ENCODE data around the gene TSR3. TPM values are rescaled to one million over a fixed set of nuclear protein-coding genes. Genes with fewer than 3 reads are reported as not detected.

The TSR3 gene
- total RNA-seq, 1 experiment from 2014 or later = 58.8 TPM

DNA sequence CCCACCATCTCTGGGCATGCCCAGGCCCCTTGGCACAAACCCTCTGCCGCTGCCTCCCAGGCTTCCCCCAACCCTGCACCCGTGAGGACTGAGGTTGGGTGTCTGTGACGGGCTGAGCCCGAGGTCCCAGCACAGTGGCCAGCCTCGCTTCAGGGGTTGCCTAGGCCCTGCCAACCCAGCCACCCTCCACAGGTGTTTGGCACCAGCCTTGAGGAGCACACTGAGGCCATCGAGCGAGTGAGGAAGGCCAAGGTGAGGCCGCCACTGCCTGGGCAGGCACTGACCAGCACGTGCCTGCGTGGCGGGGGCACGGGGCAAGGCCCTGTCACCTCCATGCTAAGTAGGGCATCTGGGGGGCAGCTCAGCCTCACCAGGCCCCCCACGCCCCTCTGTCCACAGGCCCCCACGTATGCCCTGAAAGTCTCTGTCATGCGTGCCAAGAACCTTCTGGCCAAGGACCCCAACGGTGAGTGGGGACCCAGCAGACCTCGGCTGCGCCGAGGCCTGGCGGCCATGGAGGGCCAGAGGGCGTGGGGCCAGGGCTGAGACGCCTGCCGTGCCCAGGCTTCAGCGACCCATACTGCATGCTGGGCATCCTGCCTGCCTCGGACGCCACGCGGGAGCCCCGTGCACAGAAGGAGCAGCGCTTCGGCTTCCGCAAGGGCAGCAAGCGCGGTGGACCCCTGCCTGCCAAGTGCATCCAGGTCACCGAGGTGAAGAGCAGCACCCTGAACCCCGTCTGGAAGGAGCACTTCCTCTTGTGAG lies 10.8 kb downstream of the TSR3 start:
- H3K23ac ChIP-seq (ENCODE audit: insufficient read length, low read depth, low read length) = no peak overlapping the region
- H2BK12ac ChIP-seq (ENCODE audit: insufficient read length, low read depth, low read length) = no peak overlapping the region
- H3K18ac ChIP-seq (ENCODE audit: insufficient read length, low read depth, low read length) = no peak overlapping the region
- H4K5ac ChIP-seq (ENCODE audit: insufficient read length, low read depth, low read length) = no peak overlapping the region
- H3K79me1 ChIP-seq (ENCODE audit: insufficient read depth, low read depth, low read length, poor library complexity, severe bottlenecking) = no peaks in the 10 kb centered on the region
- no peak overlapping the region for H3K4me3 Mint-ChIP-seq
- no peak overlapping the region for H3T11ph ChIP-seq (ENCODE audit: low read length)
- no peak overlapping the region for H2BK120ac ChIP-seq (ENCODE audit: low read depth, low read length, poor library complexity, severe bottlenecking)
- H2BK20ac ChIP-seq (ENCODE audit: low read depth, low read length, poor library complexity, severe bottlenecking) = no peak overlapping the region
- H3K27me3 ChIP-seq (ENCODE audit: insufficient read depth, low read length) = no peaks in the 10 kb centered on the region
- no peaks in the 10 kb centered on the region for H3K4me1 ChIP-seq (ENCODE audit: insufficient read depth, low read length)
- no peak overlapping the region for H3K56ac ChIP-seq (ENCODE audit: insufficient read length, low read depth, low read length)
- H4K20me1 ChIP-seq (ENCODE audit: control insufficient read depth, insufficient read depth, insufficient read length) = no peaks in the 10 kb centered on the region
- H4K8ac ChIP-seq (replicated peaks; ENCODE audit: insufficient read length, low read depth, low read length) = no peak overlapping the region
- no CpG with 5 or more reads among the region's 36 CpGs for WGBS (ENCODE audit: extremely low coverage, insufficient read length, low lambda C conversion rate)
- DNase-seq = no peak
- peaks cover 6 to 10% of the 10 kb centered on the region in 2 experiments for H3K4me1 Mint-ChIP-seq
- no peak overlapping the region for H3K14ac ChIP-seq (ENCODE audit: insufficient read depth, low read length)
- no peak overlapping the region for H2AFZ ChIP-seq (ENCODE audit: low read length)
- H2BK15ac ChIP-seq (ENCODE audit: low read depth, low read length) = no peak overlapping the region
- no peaks in the 10 kb centered on the region for H3K79me2 ChIP-seq (ENCODE audit: insufficient read depth, low read length)
- TF ChIP-seq, protein P1, sequence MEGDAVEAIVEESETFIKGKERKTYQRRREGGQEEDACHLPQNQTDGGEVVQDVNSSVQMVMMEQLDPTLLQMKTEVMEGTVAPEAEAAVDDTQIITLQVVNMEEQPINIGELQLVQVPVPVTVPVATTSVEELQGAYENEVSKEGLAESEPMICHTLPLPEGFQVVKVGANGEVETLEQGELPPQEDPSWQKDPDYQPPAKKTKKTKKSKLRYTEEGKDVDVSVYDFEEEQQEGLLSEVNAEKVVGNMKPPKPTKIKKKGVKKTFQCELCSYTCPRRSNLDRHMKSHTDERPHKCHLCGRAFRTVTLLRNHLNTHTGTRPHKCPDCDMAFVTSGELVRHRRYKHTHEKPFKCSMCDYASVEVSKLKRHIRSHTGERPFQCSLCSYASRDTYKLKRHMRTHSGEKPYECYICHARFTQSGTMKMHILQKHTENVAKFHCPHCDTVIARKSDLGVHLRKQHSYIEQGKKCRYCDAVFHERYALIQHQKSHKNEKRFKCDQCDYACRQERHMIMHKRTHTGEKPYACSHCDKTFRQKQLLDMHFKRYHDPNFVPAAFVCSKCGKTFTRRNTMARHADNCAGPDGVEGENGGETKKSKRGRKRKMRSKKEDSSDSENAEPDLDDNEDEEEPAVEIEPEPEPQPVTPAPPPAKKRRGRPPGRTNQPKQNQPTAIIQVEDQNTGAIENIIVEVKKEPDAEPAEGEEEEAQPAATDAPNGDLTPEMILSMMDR (conservative IDR thresholded peaks at IDR 0.05) = no peak
- no peaks in the 10 kb centered on the region for H3K9me3 Mint-ChIP-seq
- no peak overlapping the region for H2BK5ac ChIP-seq (ENCODE audit: insufficient read length, low read length)
- no peaks in the 10 kb centered on the region for H3K23me2 ChIP-seq (ENCODE audit: insufficient read length, low read depth, low read length, poor library complexity, severe bottlenecking)
- no peaks in the 10 kb centered on the region for H3K36me3 Mint-ChIP-seq (ENCODE audit: insufficient read depth in 1 of 3, low read depth in 3 of 3)
- H3K9ac ChIP-seq (ENCODE audit: extremely low read depth, insufficient read length, low read length) = no peak overlapping the region
- H4K91ac ChIP-seq (ENCODE audit: insufficient read length, low read depth, low read length) = no peak overlapping the region
- H3K4ac ChIP-seq (ENCODE audit: low read depth, low read length) = no peak overlapping the region
- peaks cover 32% of the 10 kb centered on the region for H3K27me3 Mint-ChIP-seq (ENCODE audit: low read depth)
- H3K27ac Mint-ChIP-seq = no peak overlapping the region
- no peak overlapping the region for H2AK5ac ChIP-seq (ENCODE audit: insufficient read length, low read length)
- no peaks in the 10 kb centered on the region for H3K9me3 ChIP-seq (ENCODE audit: control insufficient read depth, low read depth, low read length)
- H3K4me2 ChIP-seq (ENCODE audit: insufficient read depth, insufficient read length, low read length) = no peak overlapping the region
- H3K27ac ChIP-seq (ENCODE audit: insufficient read length, low read depth, low read length) = no peak overlapping the region
